GM20000 (cell line): ENCODE results near the gene ABCB1.

Source experiments
- DNase-seq: peaks from one replicate; pipeline ENCODE4 v3.0.0; 2012; ENCODE audit warnings: low spot score
- CTCF ChIP-seq: IDR thresholded peaks from 2 replicates; pipeline ENCODE4 v1.5.1; 2012; ENCODE audit warnings: mild to moderate bottlenecking, control low read depth; ENCODE audit errors: extremely low read depth, missing control alignments

ABCB1 gene

GRCh38 chr7:87541648-87542047, 59.0 kb downstream of the ABCB1 start:
- DNase-seq, result no peak
- TF ChIP-seq CTCF, result no peak

GRCh38 chr7:87538052-87538451, 62.6 kb downstream of the ABCB1 start:
- DNase-seq, result no peak
- no peak for TF ChIP-seq CTCF

- DNase-seq, result no peak
- TF ChIP-seq CTCF, result no peak
Measured at GRCh38 chr7:87534072-87534471, 66.6 kb downstream of the ABCB1 start.

- no peak for TF ChIP-seq CTCF
Measured at GRCh38 chr7:87530126-87530525, 70.6 kb downstream of the ABCB1 start.

GRCh38 chr7:87528730-87529129, 72.0 kb downstream of the ABCB1 start:
- no peak for TF ChIP-seq CTCF
- no peak for DNase-seq

More at GRCh38 chr7:87530126-87530525, 70.6 kb downstream of the ABCB1 start:
- DNase-seq, result no peak

- no peak for DNase-seq
Measured at GRCh38 chr7:87518735-87519134, 81.9 kb downstream of the ABCB1 start.

GRCh38 chr7:87517891-87518290, 82.8 kb downstream of the ABCB1 start:
- TF ChIP-seq CTCF, result no peak

More at GRCh38 chr7:87518735-87519134, 81.9 kb downstream of the ABCB1 start:
- TF ChIP-seq CTCF, result no peak

More at GRCh38 chr7:87517891-87518290, 82.8 kb downstream of the ABCB1 start:
- no peak for DNase-seq
